Activated T-cell treated with anti-CD3 and anti-CD28 coated beads, Interleukin-2, amount 50 U/mL, for 72 hours (primary cell): Measurements from ENCODE around the gene SMPD4. TPM values are rescaled to one million over a fixed set of nuclear protein-coding genes. Genes with fewer than 3 reads are reported as not detected.
"Not testable (repeated sequence)": the region's sequence is repeated elsewhere in the genome, so short reads cannot be mapped to it uniquely, and the experiment has no call there.

ENCODE experiments used
- ATAC-seq, 2 donors: fragments of 150-1000 bp; cut with Tn5 transposase; replicated peaks in 1 of 2; 2 replicates each; pipeline ENCODE4 v1.10.0; 2021; ENCODE audit warnings: moderate library complexity in 2 of 2, mild to moderate bottlenecking in 1 of 2
- DNase-seq, 2 donors: peaks; one replicate each; pipeline ENCODE4 v3.0.0; 2021 to 2022; ENCODE audit warnings: mixed read lengths in 1 of 2
- H3K27ac Mint-ChIP-seq: one replicate; pipeline ENCODE4 v1.8.0; 2022; ENCODE audit warnings: mild to moderate bottlenecking, moderate library complexity, mixed read lengths
- H3K27me3 Mint-ChIP-seq: one replicate; pipeline ENCODE4 v1.8.0; 2022; ENCODE audit warnings: low read depth, mixed read lengths
- H3K36me3 Mint-ChIP-seq, 2 donors: one replicate each; pipeline ENCODE4 v1.8.0; 2022; ENCODE audit warnings: mixed read lengths in 2 of 2, mild to moderate bottlenecking in 1 of 2; ENCODE audit not compliant: insufficient read depth in 2 of 2
- H3K4me1 Mint-ChIP-seq: one replicate; pipeline ENCODE4 v1.8.0; 2022; ENCODE audit warnings: low read depth, mixed read lengths
- H3K4me3 Mint-ChIP-seq, 2 donors: one replicate each; pipeline ENCODE4 v1.8.0; 2022; ENCODE audit warnings: mild to moderate bottlenecking in 2 of 2, mixed read lengths in 2 of 2, moderate library complexity in 2 of 2
- H3K9me3 Mint-ChIP-seq, 2 donors: one replicate each; pipeline ENCODE4 v1.8.0; 2022; ENCODE audit warnings: mixed read lengths in 2 of 2
- total RNA-seq, 2 donors: library from RNA; stranded (reverse); gene quantifications; one replicate each; pipeline ENCODE4 v1.2.3, GENCODE V29; 2022

The SMPD4 gene, protein sequence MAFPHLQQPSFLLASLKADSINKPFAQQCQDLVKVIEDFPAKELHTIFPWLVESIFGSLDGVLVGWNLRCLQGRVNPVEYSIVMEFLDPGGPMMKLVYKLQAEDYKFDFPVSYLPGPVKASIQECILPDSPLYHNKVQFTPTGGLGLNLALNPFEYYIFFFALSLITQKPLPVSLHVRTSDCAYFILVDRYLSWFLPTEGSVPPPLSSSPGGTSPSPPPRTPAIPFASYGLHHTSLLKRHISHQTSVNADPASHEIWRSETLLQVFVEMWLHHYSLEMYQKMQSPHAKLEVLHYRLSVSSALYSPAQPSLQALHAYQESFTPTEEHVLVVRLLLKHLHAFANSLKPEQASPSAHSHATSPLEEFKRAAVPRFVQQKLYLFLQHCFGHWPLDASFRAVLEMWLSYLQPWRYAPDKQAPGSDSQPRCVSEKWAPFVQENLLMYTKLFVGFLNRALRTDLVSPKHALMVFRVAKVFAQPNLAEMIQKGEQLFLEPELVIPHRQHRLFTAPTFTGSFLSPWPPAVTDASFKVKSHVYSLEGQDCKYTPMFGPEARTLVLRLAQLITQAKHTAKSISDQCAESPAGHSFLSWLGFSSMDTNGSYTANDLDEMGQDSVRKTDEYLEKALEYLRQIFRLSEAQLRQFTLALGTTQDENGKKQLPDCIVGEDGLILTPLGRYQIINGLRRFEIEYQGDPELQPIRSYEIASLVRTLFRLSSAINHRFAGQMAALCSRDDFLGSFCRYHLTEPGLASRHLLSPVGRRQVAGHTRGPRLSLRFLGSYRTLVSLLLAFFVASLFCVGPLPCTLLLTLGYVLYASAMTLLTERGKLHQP
- 10 to 100 TPM; 68.1 to 78.8 TPM for total RNA-seq

DNA sequence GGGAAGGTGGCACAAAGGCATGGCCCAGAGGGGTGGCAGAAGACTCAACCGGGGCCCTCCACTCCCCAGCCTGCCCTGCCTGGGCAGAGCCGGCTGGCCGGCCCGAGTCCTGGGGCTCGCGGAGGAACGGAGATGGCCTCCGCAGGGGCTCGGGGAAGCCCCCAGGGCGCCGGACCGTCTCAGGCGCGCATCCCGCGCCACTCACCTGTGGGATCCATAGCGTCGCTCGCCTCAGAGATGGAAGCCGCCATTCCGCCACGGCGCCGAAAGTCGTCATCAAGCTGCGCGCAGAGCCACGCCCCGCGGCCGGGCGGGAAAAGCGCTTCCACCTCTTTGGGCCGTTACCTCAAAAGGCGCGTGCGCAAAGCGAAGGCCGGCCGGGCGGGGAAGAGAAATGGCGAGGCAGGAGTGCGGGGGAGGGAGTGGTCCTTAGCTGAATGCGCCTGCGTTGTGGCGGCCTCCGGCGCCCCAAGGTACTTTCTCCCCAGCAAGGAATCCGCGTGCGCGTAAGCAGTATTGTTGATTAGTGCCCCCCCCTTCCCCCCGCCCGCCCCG, at the start of gene SMPD4:
Gene SMPD4 (minus strand): TSS at position 278 of the 555 bp plus-strand sequence. CDS start 5,010 bp downstream, outside the sequence.
- ATAC-seq (peak; percentile 73 to 76), DNase-seq (peak; percentile 98)
- H3K9me3 Mint-ChIP-seq: no peaks in the 10 kb centered on the region
- peak within 1 kb of the TSS; percentile 91 to 94 for H3K4me3 Mint-ChIP-seq
- H3K27ac Mint-ChIP-seq: peak within 1 kb of the TSS; percentile 88
- H3K36me3 Mint-ChIP-seq: peaks cover 2 to 4% of the 10 kb centered on the region in 2 donors
- H3K27me3 Mint-ChIP-seq: no peaks in the 10 kb centered on the region
- H3K4me1 Mint-ChIP-seq: peaks cover 28% of the 10 kb centered on the region

DNA sequence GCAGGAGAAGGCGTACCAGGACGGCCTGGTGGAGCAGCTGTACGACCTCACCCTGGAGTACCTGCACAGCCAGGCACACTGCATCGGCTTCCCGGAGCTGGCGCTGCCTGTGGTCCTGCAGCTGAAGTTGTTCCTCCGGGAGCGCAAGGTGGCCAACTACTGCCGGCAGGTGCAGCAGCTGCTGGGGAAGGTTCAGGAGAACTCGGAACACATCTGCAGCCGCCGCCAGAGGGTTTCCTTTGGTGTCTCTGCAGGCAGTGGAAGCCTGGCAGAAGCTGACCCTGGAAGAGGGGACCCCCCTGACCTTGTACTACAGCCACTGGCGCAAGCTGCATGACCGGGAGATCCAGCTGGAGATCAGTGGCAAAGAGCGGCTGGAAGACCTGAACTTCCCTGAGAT, 49.5 kb upstream of the SMPD4 start:
- not testable (repeated sequence) for H3K4me1 Mint-ChIP-seq, ATAC-seq, H3K9me3 Mint-ChIP-seq, H3K36me3 Mint-ChIP-seq, H3K27ac Mint-ChIP-seq, DNase-seq, H3K4me3 Mint-ChIP-seq
- peaks cover 17% of the 10 kb centered on the region for H3K27me3 Mint-ChIP-seq

GRCh38 chr2:130230376-130230775, 49.0 kb upstream of the SMPD4 start:
- not testable (repeated sequence) for H3K36me3 Mint-ChIP-seq, ATAC-seq, DNase-seq, H3K4me3 Mint-ChIP-seq, H3K27ac Mint-ChIP-seq, H3K4me1 Mint-ChIP-seq, H3K9me3 Mint-ChIP-seq
- H3K27me3 Mint-ChIP-seq: peaks cover 17% of the 10 kb centered on the region

DNA sequence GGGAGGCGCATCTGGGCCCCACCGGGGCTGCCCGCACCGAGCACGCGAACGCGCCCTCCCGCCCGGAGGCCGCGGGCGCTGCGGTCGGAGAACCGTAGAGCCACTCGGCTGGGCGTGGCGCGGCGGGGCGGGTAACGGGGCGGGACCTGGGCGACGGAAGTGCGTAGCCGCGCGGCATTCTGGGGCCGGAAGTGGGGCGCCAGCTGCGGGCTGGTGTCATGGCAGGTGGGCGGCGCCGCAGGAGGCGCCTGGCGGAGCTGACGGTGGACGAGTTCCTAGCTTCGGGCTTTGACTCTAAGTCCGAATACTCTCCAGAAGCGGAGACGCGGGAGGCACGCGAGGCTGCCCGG, 47.7 kb upstream of the SMPD4 start:
- DNase-seq (peak; percentile 52 to 55), ATAC-seq (peak; percentile 77 to 82)
- peak overlapping the region in 1 of 2 donors; percentile 56 for H3K4me3 Mint-ChIP-seq
- not testable (repeated sequence) for H3K27ac Mint-ChIP-seq, H3K9me3 Mint-ChIP-seq, H3K4me1 Mint-ChIP-seq, H3K36me3 Mint-ChIP-seq
- peaks cover 14% of the 10 kb centered on the region for H3K27me3 Mint-ChIP-seq

GRCh38 chr2:130228467-130229160, 47.2 kb upstream of the SMPD4 start:
- ATAC-seq, H3K36me3 Mint-ChIP-seq: not testable (repeated sequence)

GRCh38 chr2:130228005-130228404, 46.6 kb upstream of the SMPD4 start:
- not testable (repeated sequence) for H3K9me3 Mint-ChIP-seq, ATAC-seq, H3K4me3 Mint-ChIP-seq, DNase-seq, H3K27ac Mint-ChIP-seq, H3K4me1 Mint-ChIP-seq, H3K36me3 Mint-ChIP-seq
- H3K27me3 Mint-ChIP-seq: peaks cover 12% of the 10 kb centered on the region

More at GRCh38 chr2:130228467-130229160, 47.2 kb upstream of the SMPD4 start:
- not testable (repeated sequence) for H3K27ac Mint-ChIP-seq, DNase-seq, H3K4me1 Mint-ChIP-seq, H3K9me3 Mint-ChIP-seq, H3K4me3 Mint-ChIP-seq
- peaks cover 12% of the 10 kb centered on the region for H3K27me3 Mint-ChIP-seq

DNA sequence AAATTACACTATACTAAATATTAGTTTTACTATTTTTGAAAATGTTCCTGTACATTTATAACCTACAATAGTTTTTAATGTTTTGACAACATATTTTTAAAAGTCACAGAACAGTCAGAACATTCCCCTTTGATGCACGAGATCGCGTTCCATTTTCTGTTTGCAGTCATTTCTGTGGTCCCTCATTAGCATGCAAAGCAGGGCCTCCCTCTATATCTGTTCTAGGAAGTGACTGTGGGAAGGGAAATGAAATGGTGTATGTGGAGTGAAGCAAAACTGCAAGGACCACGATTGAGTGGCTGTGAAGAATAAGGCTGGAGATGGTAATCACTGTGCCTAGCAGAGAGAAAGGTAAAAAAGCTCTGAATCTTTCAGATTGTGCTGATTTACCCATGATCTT, 41.1 kb upstream of the SMPD4 start:
- not testable (repeated sequence) for H3K36me3 Mint-ChIP-seq, H3K4me1 Mint-ChIP-seq, H3K27ac Mint-ChIP-seq, H3K9me3 Mint-ChIP-seq, DNase-seq
- peak; percentile 67 to 96 for ATAC-seq
- Mint-ChIP-seq H3K4me3 (peak overlapping the region in 1 of 2 donors; percentile 54), H3K27me3 (peaks cover 14% of the 10 kb centered on the region)

- H3K27ac Mint-ChIP-seq, H3K4me1 Mint-ChIP-seq, H3K36me3 Mint-ChIP-seq, H3K4me3 Mint-ChIP-seq, DNase-seq, ATAC-seq, H3K9me3 Mint-ChIP-seq: not testable (repeated sequence)
- H3K27me3 Mint-ChIP-seq: peaks cover 15% of the 10 kb centered on the region
These were observed 39.1 kb upstream of the SMPD4 start for GRCh38 chr2:130220505-130220904.

GRCh38 chr2:130219147-130219546, 37.7 kb upstream of the SMPD4 start:
- not testable (repeated sequence) for H3K27ac Mint-ChIP-seq, H3K4me3 Mint-ChIP-seq, H3K9me3 Mint-ChIP-seq, DNase-seq, H3K36me3 Mint-ChIP-seq, ATAC-seq, H3K4me1 Mint-ChIP-seq
- peaks cover 15% of the 10 kb centered on the region for H3K27me3 Mint-ChIP-seq

DNA sequence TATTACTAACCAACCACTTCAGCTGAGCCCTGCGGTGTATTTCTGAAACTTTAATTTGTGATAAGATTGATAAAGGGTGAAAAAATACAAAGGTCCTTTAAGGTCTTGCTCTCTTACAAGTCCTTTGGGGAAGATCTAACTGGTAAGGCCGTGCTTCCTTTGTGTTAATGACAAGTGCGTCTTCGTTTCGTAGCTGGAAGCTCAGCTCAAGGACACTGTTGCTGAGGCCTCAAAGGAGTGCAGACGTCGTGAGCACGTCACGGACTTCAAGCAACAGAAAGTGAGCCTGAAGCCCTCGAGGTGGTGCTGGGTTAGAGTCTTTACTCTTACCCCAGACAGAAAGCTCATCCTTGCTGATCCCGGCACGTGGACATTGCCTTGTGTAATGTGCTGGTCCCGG, 25.6 kb upstream of the SMPD4 start:
- ATAC-seq, H3K27me3 Mint-ChIP-seq, H3K9me3 Mint-ChIP-seq, H3K27ac Mint-ChIP-seq, H3K36me3 Mint-ChIP-seq, H3K4me1 Mint-ChIP-seq, H3K4me3 Mint-ChIP-seq, DNase-seq: not testable (repeated sequence)

- not testable (repeated sequence) for H3K4me1 Mint-ChIP-seq, H3K27me3 Mint-ChIP-seq, H3K36me3 Mint-ChIP-seq, DNase-seq, H3K27ac Mint-ChIP-seq, H3K9me3 Mint-ChIP-seq, ATAC-seq, H3K4me3 Mint-ChIP-seq
These were observed 21.7 kb upstream of the SMPD4 start for GRCh38 chr2:130203150-130203549.

- not testable (repeated sequence) for DNase-seq, H3K27ac Mint-ChIP-seq, H3K9me3 Mint-ChIP-seq, H3K27me3 Mint-ChIP-seq, H3K36me3 Mint-ChIP-seq, H3K4me1 Mint-ChIP-seq, ATAC-seq, H3K4me3 Mint-ChIP-seq
These were observed 21.1 kb upstream of the SMPD4 start for GRCh38 chr2:130202518-130202917.

- ATAC-seq: no peak
- Mint-ChIP-seq H3K27ac (no peak within 1 kb of the TSS), H3K9me3 (no peaks in the 10 kb centered on the region)
These were observed 16.9 kb upstream of the SMPD4 start, which contains the start of gene TUBA3E for GRCh38 chr2:130198343-130198742. Gene TUBA3E (minus strand): TSS chr2:130198439. CDS start chr2:130198360, 79 bp downstream.

More at GRCh38 chr2:130198343-130198742, 16.9 kb upstream of the SMPD4 start, which contains the start of gene TUBA3E:
- no peaks in the 10 kb centered on the region for H3K4me1 Mint-ChIP-seq
- H3K36me3 Mint-ChIP-seq: no peaks in the 10 kb centered on the region
- H3K4me3 Mint-ChIP-seq: no peak within 1 kb of the TSS
- H3K27me3 Mint-ChIP-seq: no peaks in the 10 kb centered on the region
- no peak for DNase-seq
